HG03442 (cell line): ENCODE data around the gene GLIS1.

Experiments
- ATAC-seq: cut with Tn5 transposase; IDR thresholded peaks from one replicate; pipeline ENCODE4 v1.9.1; 2021; ENCODE audit warnings: mild to moderate bottlenecking, moderate library complexity; ENCODE audit not compliant: unreplicated experiment

The GLIS1 gene

DNA sequence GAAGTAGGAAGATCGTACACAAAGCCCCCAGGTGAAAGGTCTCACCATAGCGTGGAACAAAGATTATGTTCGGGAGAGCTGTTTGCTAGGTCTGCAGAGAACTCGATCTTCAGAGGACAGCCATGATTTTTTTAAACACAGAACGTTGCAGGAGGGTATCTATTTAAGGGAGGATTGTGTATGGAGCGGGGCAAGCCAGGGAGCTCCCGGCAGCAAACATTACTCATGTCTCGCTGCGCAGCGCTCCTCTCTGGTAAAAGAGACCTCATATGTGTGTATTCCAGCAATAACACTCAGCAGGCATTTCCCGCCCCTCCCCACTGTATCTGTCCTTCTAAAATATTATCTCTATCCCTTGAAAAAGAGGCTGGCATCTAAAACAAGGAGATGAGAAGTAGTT, 2.7 kb downstream of the GLIS1 start:
- no peak for ATAC-seq

DNA sequence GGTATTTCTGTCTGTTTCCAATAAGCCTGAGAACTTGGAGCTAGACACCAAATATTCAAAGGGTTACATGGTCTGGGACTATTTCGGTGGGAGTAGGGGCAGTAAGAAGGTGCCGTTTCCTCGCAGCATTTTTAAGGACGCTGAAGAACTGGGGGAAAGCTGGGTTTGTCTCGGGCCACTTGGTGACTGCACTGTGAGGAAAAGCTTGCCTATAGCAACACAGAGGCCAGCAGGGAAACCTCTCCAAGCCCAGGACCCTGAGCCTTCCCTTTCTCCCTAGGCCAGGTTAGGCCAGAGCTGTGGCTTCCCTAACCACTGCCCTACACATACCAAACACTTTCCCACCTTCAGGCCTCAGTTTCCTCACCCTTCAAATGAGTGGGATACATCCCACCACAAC, 3.3 kb downstream of the GLIS1 start:
- ATAC-seq: no peak

DNA sequence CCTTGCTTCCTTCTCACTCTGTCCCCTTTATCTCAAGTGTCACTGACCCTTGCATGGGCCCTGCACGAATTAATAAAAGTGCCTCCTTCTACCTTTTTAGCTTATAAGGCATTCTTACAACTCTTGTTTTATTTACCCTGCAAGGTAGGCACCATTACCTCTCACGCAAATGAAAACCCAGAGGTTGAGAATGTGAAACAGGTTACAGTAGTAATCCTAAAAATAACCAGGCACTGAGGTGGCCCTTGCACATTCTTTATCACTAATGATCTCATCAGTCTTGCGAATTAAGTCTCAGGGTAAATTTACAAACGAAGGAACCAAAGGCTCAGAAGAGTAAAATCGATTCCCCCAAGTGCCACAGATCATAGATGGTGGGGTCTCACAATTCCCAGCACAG, 3.7 kb downstream of the GLIS1 start:
- no peak for ATAC-seq

DNA sequence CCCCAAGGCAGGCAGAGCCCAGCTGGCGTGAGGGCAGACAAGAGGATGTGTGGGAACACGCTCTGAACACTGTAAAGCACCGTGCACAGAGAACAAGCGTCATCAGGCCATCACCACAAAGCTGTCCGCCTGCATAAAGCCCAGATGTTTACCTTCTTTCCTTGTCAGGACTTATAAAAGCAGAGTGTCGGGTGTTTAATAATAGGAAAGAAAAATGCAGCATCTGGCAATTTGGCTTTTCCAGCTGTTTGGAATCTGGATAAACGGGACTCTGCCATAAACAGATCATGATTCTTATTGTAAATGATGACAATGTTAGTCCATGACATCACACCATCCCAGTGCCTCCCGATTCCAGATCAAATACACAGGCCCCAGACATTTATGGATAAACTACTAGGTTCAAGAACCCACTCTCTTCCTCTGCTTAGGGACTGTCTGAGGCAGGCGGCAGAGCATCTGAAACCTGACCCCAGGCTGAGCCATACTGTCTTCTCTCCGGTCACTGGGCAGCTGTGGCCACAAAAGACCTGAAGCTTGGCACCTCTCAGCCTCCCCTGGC, 4.2 kb downstream of the GLIS1 start:
- ATAC-seq: no peak

DNA sequence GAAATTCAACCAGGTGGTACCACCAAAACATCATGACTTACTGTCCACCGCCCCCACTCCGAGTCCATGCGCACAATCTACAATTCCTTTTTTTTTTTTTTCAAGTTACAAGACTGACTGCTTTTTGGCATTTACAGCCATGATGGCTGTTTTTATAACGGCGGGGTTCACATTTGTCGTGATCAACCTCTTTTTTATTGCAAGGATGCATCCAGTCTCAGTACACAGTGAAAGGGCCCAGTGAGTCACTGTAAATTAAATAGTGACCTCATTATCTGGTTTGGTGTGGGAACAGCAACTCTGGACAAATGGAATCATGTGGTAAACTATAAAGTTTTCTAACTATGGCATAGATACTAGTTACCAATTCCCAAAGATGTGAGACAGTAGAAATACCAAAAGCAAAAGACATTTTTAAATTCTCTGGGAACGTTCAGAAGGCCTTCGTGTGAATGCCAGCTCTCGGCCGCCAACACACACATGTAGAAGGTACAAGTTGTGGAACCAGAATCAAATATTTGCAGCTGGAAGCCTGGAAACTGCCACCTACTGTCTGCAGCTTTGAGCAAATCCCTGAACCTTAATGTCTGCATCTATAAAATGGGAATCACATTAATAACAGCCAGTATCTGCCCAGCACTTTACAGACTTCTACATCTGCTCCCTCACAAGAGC, 4.9 kb downstream of the GLIS1 start:
- no peak for ATAC-seq

DNA sequence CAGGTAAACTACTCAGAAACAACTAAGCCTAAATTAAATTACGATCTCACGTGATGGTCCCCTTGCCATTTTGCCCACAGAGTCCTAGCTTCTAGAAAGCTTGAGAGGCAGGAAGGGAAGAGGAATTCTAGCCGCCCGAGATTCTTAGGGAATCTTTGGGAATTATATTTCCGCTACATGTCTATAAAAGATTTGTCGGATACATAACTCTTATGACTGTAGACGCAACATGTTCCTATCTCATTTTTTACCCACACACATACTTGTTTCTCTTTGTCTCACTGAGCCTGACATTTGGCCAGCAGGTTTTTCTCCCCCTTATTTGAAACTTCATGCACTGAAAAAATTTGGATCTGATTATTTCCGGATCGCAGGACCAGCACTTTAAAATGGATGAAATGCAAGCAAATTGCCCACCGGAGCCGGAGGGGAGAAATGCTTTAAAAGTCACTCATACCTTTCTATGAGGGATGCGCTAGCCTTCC, 5.5 kb downstream of the GLIS1 start:
- ATAC-seq: no peak

DNA sequence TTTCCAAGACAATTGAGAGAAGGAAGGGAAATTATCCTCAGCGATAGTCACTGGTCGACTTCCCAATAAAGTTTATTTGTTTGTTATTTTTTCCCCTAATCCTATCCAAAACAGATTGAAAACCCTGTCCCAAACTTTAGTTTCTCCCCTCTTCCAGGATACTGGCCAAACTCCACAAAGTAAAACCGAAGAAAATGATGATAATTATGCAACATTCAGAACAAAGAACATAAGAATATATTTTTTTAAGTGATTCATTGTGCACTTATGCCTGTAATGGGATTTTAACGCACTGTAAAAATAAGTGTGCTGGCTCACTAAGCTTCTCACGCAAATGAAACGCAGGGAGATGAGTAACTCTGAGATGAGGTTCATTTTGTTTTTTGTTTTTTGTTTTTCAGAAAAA, 6.0 kb downstream of the GLIS1 start:
- ATAC-seq: no peak

DNA sequence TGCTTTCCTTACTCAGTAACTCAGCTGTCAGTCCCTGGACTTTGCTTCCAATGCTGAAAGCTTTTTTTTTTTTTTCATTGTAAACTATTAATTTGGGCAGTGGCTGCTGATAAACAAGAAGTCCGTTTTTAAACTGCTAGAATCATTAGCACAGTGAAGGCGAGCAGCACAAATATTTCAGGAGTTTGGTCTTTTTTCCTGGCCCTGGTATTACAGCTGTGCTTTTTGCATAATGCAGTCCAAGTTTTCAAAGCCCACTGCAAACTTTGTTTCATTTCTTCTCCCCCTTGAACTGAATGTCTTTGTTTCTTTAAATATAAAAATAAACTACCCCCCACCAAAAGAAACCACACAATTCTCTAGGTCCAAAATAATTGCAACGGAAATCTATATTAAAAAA, 6.6 kb downstream of the GLIS1 start:
- no peak for ATAC-seq

DNA sequence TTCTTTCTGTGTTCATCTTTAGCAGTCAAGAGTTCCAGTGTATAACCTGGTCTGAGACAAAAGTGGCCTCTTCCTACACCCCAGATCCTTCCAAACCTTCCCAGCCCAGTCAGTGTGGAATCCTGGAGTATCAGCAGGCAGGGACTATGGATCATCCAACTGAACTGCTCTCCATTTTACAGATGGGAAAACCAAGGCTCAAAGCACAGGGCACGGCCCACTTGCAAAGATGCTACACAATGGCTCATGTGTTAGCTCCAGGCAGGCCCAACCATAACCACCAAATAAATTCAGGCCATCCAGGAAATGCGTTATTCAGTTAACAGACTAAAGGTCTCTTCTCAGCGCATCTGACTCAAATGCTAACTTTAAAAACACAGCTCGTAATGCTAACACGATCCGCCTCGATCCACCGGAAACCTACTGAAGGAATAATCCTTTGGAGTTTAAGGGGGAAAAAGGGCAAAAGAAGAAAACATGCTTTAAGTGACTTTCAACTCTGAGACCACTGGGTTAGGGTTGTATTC, 7.1 kb downstream of the GLIS1 start:
- ATAC-seq: no peak

DNA sequence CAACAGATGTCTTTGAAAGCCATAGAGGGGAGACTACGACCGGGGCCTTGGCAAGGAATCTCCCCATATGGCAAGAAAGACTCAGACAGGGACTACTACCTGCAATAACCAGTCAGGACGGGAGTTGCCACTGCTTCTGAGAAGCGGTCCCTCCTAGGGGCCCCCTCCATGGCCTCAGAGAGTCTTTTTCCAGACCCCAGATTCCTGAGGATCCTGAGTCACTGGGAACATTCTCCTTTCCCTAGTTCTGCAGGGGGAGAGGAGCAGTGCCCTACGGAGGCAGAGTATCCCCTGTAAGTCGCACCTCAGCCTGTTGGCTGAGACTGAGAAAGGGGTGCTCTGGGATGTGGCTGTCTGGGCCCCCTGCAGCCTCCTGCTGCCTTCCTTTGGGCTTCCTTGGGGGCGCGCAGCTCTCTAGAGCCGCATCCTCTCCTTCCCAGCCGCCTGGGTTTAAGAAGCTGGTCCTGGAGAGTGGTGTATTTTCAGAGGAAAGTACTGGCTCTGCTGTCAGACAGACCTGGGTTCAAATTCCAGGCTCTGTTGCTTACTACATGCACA, 7.8 kb downstream of the GLIS1 start:
- no peak for ATAC-seq

DNA sequence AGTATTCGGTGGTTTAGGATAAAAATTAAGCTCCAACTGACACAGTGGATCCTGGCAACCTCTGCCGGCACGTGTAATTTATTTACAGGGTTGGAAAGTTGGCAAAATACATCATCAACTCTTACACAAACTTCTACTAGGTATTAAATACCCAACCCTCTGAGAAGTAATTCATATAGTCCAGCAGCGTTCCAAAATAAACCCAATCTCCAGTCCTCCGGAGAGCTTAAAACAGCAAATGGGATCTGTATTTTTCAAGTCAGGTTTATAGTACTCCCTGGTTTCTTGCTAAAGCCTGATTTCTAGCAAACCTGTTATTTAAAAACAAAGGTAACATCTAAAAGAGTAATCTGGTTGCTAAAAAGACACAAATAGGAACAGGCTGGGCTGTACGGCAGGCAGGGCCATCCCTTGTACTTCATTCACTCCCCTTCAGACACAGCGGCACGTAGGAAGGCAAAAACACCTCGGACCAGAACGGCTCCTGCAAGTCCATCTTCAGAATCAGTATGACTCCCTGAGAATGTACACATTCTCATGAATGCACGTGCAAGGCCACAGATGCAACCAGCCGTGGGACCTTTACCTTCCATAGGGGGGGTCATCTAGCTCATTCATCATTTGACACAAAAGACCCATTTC, 8.6 kb downstream of the GLIS1 start:
- ATAC-seq: no peak

DNA sequence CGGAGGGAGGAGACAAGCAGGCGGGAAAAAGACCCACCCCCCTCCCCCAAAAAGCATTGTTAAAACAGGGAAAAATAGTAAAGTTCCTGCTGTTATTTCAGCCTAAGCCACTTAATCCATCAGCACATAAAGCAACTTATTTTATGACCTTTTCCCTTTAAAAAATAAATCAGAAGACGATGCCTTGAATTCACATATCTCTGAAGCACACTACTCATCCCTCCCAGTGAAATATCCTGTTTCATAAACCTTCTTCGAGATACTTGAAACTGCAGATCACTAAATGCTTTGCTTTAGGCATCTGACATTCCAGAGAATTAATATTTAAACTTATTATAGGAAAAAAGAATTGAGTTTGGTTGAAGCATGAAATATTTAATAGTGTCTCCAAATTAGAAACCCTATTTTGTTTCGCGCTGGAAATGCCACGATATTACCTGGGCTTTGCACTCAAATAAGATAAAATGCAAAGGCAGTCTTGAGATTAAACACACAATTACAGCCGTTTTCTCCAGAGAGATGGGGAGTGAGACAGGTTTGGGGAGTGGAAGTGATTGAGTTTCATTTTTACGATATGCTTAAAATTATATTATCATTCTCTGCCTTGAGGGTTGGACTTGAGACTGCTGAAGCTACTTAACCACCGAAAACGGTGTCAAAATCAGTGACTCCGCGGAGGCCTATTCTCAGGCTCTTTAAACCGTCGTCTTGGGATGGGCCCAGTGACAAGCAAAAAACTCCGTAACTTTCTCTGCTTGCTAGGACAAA, 9.3 kb downstream of the GLIS1 start:
- ATAC-seq: no peak

DNA sequence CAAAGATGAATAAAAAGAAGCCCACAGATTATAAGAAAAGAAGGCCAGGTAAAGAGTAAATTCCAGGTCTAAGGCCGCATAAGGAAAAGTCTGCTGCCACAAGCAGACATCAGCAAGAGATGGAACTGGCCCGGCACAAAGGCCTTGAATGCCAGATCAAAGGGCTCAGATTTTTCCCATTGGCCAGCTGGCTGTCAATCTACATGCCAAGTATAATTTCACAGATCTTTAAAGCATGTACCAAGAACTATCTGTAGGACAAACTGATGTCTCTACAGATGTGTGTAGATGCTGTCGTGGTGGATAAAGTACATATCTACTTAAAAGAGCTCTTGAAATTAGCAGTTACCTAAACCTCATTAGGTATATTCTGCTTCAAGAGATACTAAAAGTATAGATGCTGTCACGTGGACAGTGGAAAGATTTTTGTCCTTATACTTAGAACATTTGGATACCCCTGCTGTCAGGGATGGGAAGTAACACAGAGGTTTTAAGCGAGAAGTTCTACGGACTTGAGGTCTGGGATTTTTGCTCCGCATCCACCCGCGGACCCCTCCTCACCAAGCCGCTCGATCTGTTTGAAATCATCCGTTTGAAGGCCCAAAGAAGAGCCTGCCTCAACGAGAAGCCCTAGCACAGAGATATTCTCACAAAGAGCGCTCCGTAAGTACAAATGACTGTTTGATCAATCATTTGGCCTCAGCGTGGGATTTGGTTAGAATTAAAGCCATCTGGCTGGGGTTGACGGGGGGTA, 10.1 kb downstream of the GLIS1 start:
- ATAC-seq: no peak

DNA sequence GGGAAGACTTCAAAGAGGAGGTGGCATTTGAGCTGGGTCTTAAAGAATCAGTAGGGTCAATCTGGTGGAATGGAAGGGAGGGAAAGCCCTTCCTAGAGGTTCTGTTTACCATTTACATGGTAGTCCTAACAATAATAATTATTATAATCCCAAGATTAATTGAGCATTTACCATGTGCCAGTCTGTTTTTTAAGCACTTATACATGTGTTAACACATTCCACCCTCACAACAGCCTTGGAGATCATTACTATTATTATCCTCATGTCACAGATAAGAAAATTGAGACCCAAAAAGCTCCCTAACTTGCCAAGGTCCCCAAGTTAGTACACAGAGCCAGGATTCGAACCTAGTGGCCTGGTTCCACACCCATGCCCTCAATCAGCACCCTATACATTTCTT, 10.8 kb downstream of the GLIS1 start:
- ATAC-seq: no peak

DNA sequence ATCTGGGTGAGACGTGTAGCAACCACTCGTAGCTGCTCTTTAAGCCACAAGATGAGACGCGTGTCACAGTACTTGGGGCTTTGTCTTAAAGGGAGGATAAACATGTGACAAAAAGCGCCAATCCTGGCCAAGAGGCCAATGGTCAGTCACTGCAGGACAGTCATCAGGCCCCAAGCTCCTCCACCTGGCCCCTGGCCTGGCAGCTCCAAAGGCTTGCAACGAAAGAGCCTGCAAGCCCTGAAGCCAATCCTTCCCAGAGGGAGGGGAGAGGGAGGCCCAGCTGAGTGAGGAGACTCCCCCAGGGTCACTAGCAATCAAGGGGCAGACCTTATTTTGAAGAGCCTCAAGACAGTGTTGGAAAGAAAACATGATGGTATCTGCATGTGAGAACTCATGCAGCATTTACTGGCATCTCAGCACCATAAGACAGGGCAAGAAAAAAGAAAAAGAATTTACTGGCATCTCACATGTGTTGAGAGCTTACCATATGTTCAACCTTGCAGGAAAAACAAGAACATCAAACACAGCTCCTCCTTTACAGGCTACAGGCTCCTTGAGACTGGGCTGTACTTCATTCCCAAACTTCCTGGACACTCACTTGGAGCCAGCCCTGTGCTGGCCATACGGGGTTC, 11.4 kb downstream of the GLIS1 start:
- ATAC-seq: no peak

DNA sequence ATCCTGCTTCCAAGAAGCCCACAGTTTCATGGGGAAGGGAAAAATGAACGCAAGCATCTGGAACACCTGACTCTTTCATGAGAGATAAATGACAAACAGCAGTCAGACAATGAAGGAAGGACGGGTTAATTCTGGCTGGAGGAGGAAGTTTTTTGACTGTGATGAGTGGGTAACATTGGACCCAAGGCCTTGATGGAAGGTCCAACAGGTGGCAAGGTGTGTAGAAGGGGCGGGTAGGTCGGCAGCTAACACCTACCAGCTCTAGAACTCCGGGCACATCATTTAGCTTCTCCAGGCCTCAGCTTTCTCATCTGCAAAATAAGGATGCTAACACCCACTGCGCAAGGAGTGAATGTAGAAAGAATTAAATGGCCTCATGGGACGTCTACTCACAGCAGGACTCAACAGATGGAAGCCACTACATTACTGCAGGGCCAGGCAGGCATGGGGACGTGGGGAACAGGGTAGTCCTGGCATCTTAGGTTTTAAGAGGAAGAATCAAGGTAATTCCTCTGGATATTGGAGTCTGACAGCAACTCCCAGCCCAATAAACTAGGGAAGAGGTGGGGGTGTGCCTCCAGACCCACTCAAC, 12.9 kb downstream of the GLIS1 start:
- no peak for ATAC-seq

DNA sequence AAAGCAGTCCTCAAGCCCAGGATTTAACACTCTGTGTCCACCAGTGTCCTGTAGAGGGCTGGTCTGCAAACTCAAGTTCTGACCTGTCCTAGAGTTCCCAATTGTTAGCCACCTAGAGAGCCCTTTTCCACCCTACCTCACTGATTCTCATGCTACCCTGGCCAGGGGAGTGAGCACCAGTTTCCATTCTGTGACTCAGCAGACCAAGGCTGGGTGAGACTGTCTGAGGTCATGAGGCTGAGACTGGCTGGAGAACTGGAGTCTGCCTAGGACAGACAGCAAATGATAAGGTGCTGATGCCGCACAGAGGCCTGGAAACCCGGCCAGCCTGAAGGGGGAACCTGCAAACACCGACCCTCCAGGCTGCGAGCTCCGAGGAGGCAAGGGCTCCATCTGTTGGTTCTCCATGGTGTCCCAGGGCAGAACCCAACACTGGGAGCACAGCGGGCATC, 13.7 kb downstream of the GLIS1 start:
- no peak for ATAC-seq

DNA sequence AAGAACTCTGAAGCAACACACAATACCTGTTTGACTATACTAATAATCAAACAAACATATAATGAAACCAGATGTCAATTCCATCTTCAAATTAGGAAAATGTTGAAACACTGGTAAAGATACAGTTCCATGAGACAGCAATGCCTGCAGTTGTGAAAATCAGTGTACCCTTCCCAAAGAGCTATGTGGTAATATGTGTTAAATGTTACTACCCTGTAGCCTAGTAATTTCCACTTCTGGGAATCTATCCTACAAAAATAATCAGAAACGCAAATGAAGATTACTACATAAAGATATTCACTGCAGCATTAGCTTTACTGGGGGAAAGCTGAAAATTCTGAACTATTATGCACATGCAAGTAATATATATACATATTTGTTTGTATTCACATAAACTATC, 16.9 kb downstream of the GLIS1 start:
- no peak for ATAC-seq

DNA sequence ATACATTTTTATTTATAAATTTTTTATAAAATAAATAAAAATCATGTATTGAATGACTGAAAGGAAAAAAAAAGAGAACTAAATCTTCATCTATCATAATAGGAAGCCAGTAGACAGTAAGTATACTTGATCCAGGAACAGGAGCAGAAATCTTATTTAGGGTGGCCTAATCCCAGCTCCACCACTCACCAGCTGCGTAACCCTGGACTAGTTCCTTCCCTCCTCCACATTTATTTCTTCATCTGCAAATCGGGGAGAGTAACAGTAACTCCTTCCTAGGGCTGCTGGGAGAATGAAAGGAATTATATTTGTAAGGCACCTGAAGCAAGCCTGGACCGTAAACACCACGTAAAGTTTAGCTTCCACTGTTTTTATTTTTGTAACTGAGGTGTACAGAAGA, 17.9 kb downstream of the GLIS1 start:
- ATAC-seq: no peak

DNA sequence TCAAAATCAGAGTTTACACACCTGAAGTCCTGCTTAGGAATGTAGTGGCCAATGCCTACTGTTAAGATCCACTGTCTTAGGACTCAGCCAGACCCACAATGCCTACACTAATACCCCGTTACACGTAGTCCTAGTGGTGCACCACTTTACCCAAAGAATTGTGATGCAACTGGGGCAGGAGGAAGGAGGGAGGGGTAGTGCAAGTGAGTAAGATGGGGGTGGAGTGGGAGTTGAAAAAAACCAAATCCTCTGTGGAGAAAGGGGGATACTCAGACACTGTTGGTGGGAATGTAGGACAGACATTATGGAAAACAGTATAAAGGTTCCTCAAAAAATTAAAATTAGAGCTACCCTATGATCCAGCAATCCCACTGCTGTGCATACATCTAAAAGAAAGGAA, 19.5 kb downstream of the GLIS1 start:
- ATAC-seq: no peak
